Measurements from ENCODE around the gene TRIAP1.

The TRIAP1 gene

DNA sequence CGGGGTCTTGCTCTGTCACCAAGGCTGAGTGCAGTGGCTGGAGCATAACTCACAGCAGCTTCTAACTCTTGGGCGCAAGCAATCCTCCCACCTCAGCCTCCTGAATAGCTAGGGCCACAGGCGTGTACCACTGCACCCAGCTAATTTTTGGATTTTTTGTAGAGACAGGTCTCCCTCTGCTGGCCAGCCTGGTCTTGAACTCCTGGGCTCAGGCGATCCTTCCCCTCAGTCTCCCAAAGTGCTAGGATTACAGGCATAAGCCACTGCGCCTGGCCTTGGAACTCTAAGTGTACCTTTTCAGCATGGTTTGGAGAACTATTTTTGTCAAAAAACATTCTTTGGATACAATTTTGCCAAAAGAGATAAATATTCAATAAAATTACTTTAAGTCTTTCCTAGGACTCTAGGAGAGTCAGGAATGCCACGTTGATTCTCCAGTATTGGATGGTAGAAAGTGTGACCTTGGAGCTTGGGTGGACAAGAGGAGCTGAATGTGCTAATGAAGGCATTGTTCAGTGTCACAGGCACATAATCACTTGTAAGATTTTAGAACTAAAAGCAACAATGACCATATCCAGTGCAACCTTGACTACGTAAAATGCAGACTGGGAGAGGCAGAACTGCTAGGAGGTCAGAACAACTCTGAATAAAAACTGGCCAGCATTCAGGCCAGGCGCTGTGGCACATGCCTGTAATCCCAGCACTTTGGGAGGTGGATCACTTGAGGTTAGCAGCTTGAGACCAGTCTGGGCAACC, 20.6 kb upstream of the TRIAP1 start:
- peak; percentile 78 for DNase-seq (ENCODE audit: low read depth)
- TF ChIP-seq, protein P1, sequence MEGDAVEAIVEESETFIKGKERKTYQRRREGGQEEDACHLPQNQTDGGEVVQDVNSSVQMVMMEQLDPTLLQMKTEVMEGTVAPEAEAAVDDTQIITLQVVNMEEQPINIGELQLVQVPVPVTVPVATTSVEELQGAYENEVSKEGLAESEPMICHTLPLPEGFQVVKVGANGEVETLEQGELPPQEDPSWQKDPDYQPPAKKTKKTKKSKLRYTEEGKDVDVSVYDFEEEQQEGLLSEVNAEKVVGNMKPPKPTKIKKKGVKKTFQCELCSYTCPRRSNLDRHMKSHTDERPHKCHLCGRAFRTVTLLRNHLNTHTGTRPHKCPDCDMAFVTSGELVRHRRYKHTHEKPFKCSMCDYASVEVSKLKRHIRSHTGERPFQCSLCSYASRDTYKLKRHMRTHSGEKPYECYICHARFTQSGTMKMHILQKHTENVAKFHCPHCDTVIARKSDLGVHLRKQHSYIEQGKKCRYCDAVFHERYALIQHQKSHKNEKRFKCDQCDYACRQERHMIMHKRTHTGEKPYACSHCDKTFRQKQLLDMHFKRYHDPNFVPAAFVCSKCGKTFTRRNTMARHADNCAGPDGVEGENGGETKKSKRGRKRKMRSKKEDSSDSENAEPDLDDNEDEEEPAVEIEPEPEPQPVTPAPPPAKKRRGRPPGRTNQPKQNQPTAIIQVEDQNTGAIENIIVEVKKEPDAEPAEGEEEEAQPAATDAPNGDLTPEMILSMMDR (IDR thresholded peaks at IDR 0.05; ENCODE audit: low read depth, low read length), result peak; percentile 64
- TF ChIP-seq MYC (IDR thresholded peaks at IDR 0.05; ENCODE audit: low read depth, low read length), result no peak
- TF ChIP-seq, protein P2, sequence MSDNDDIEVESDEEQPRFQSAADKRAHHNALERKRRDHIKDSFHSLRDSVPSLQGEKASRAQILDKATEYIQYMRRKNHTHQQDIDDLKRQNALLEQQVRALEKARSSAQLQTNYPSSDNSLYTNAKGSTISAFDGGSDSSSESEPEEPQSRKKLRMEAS (IDR thresholded peaks at IDR 0.05; ENCODE audit: low read depth, low read length), result no peak
- peak overlapping the region; percentile 93 for H3K4me3 ChIP-seq (ENCODE audit: low read depth, low read length)

DNA sequence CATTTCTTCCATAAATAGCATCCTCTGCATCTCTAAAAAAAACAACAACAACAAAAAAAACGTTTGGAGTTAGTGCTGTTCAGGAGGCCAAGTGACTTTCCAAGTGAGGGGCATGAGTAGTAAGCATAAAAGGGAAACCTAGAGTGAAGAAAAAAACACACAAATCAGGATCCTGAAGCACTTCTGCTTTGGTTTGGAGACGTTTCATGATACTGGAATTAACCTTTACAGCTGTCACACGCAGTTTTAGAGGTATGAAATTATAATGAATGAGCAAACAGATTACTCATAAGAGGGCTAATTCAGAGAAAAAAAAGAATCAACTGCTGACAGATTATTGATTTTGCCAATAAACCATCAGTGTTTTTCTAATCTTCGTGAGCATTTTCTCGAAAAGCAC, 19.6 kb upstream of the TRIAP1 start:
- H3K4me3 ChIP-seq (ENCODE audit: low read depth, low read length), result no peak overlapping the region
- DNase-seq (ENCODE audit: low read depth), result no peak
- TF ChIP-seq MYC (IDR thresholded peaks at IDR 0.05; ENCODE audit: low read depth, low read length) (no peak), POLR2A (IDR thresholded peaks at IDR 0.05; ENCODE audit: extremely low read depth, insufficient read length) (no peak)
- TF ChIP-seq, protein P2 (IDR thresholded peaks at IDR 0.05; ENCODE audit: low read depth, low read length), result no peak
- TF ChIP-seq, protein P1 (IDR thresholded peaks at IDR 0.05; ENCODE audit: low read depth, low read length), result no peak

DNA sequence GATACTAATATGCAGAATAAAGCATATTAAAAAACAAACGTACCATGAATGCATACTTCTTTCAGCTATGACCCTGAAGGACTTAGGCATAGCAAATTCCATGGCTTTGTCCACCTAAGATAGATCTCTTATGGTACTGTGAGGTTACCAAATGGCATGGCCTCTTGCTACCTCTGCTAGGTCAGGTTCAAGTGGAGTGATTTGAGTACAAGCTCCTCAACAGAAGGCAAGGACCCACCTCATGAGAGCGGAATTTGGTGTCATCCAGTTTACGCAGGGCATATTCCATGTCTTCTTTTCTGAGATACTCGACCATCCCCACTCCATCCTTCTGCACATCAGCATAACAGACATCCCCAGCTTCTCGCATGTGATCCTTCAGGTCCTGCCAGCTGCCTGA, 17.5 kb upstream of the TRIAP1 start:
- no peak overlapping the region for H3K4me3 ChIP-seq (ENCODE audit: low read depth, low read length)
- DNase-seq (ENCODE audit: low read depth), result no peak
- TF ChIP-seq, protein P2 (IDR thresholded peaks at IDR 0.05; ENCODE audit: low read depth, low read length), result no peak
- no peak for TF ChIP-seq POLR2A (IDR thresholded peaks at IDR 0.05; ENCODE audit: extremely low read depth, insufficient read length)
- TF ChIP-seq MYC (IDR thresholded peaks at IDR 0.05; ENCODE audit: low read depth, low read length), result no peak
- TF ChIP-seq, protein P1 (IDR thresholded peaks at IDR 0.05; ENCODE audit: low read depth, low read length), result no peak

DNA sequence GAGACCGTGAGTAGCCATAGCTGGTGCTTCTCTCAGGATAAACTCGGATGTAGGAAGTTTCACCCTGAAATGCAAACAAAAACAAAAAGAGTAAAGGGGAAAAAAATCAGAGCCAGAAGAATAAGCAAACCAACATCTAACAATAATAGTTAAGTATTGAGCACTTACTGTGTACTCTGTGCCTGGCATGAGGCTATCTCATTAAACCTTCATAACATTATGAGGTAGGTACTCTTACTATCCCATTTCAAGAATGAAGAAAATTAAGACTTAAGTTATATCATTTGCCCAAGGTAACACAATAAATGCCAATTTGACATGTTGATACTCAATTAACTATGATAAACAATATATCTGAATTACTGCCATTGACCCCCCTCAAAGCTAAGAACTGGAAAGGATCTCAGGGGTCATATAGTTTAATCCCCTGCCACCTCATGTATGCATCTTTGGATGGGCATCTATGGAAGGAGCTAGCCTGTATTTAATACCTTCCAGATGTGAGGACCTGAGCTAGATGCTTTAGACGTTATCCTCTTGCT, 16.0 kb upstream of the TRIAP1 start:
- no peak for DNase-seq (ENCODE audit: low read depth)
- H3K4me3 ChIP-seq (ENCODE audit: low read depth, low read length), result no peak overlapping the region
- TF ChIP-seq MYC (IDR thresholded peaks at IDR 0.05; ENCODE audit: low read depth, low read length), result no peak

DNA sequence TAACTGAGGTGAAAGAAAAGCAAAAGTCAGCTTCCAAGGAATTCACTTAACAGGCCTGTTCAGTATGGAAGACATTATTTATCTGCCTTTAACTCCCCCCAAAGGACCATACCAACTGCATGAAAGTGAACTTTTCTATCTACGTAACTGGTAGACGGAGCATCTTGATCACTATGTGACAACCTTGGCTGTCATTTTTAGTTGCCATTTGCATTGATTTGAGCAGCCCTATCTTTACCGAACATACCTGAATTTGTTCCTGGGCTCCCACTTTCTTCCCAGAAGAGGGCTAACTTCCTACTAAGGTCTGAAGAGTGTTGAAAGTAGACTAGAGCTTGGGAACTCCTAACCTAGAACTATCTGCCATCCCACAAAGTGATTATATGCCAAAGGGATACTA, 14.0 kb upstream of the TRIAP1 start:
- TF ChIP-seq POLR2A (IDR thresholded peaks at IDR 0.05; ENCODE audit: extremely low read depth, insufficient read length) (no peak), MYC (IDR thresholded peaks at IDR 0.05; ENCODE audit: low read depth, low read length) (no peak)
- TF ChIP-seq, protein P2 (IDR thresholded peaks at IDR 0.05; ENCODE audit: low read depth, low read length), result no peak
- TF ChIP-seq, protein P1 (IDR thresholded peaks at IDR 0.05; ENCODE audit: low read depth, low read length), result no peak
- H3K4me3 ChIP-seq (ENCODE audit: low read depth, low read length), result no peak overlapping the region
- no peak for DNase-seq (ENCODE audit: low read depth)

DNA sequence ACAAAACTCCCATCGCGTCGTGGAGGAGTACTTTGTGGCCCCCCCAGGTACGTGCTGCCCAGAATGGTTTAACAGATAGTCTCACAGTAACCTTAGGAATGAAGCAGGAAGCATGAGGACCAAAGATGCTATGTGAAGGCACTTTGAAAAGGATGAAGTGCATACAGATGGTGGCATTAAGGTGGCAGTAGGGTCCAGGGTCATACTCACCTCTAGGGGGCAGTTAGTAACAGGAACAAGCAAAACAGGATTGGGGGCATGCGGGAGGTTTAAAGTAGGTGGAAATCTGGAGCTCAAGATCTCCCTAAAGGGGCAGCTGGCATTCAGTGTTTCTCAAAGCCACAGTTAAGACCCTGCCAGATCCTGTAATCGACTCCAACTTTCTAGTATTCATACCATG, 10.9 kb upstream of the TRIAP1 start:
- no peak overlapping the region for H3K4me3 ChIP-seq (ENCODE audit: low read depth, low read length)
- TF ChIP-seq MYC (IDR thresholded peaks at IDR 0.05; ENCODE audit: low read depth, low read length) (no peak), POLR2A (IDR thresholded peaks at IDR 0.05; ENCODE audit: extremely low read depth, insufficient read length) (no peak)
- TF ChIP-seq, protein P2 (IDR thresholded peaks at IDR 0.05; ENCODE audit: low read depth, low read length), result no peak
- TF ChIP-seq, protein P1 (IDR thresholded peaks at IDR 0.05; ENCODE audit: low read depth, low read length), result peak; percentile 74
- DNase-seq (ENCODE audit: low read depth), result peak; percentile 63

Measured in NB4 (cell line).